Suprapubic skin (tissue), 3 donors: ENCODE measurements around the gene CRACR2B.

Experiments
- EP300 ChIP-seq: sonication (generic); formaldehyde crosslinking; IDR thresholded peaks from one replicate; pipeline ENCODE4 v1.6.1; 2017; ENCODE audit warnings: antibody characterized with exemption
- TF ChIP-seq, protein P1 (sequence below), 2 donors: fragments of 200-600 bp in 1 of 2; fragments of 450-650 bp in 1 of 2; sonication (generic) in 1 of 2; IDR thresholded peaks; one replicate each; pipeline ENCODE4 v1.5.1; 2016 to 2019; ENCODE audit warnings: antibody characterized with exemption in 2 of 2, mild to moderate bottlenecking in 1 of 2, moderate library complexity in 1 of 2

DNA sequence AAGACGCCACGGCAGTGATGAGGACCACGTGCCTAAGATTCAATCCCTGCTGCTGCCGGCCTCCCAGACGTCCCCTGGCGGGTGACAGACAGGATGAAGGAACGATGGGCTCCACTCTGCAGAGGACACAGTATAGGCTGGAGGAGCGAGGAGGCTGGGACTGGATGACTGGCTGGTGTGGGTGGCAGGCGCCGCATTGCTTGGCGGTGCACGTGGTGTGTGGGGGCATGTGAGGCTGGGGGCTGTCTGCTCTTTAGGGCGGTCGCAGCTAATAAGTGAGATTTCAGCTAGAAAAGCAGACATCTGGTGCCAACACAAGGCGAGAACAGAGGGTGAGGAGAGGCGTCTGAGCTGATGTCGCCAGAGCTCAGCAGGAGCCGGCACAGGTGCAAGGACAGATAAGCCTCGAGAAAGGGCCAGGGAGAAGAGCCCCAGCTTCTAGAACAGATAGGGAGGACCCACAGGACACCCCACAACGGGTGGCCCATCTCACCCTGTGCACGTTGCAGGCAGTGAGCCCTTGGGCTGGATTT is 48.1 kb downstream of the CRACR2B start:
- TF ChIP-seq, protein P1, sequence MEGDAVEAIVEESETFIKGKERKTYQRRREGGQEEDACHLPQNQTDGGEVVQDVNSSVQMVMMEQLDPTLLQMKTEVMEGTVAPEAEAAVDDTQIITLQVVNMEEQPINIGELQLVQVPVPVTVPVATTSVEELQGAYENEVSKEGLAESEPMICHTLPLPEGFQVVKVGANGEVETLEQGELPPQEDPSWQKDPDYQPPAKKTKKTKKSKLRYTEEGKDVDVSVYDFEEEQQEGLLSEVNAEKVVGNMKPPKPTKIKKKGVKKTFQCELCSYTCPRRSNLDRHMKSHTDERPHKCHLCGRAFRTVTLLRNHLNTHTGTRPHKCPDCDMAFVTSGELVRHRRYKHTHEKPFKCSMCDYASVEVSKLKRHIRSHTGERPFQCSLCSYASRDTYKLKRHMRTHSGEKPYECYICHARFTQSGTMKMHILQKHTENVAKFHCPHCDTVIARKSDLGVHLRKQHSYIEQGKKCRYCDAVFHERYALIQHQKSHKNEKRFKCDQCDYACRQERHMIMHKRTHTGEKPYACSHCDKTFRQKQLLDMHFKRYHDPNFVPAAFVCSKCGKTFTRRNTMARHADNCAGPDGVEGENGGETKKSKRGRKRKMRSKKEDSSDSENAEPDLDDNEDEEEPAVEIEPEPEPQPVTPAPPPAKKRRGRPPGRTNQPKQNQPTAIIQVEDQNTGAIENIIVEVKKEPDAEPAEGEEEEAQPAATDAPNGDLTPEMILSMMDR (IDR thresholded peaks at IDR 0.05) = no peak
- no peak for TF ChIP-seq EP300
